Measurements from ENCODE around the gene C1QTNF8. TPM values are rescaled to one million over a fixed set of nuclear protein-coding genes. Genes with fewer than 3 reads are reported as not detected.
A peak's percentile ranks its signal among the peaks of the same experiment; 100 is the strongest.

Gene C1QTNF8
- total RNA-seq, 2 experiments from 2014 or later: not detected

DNA sequence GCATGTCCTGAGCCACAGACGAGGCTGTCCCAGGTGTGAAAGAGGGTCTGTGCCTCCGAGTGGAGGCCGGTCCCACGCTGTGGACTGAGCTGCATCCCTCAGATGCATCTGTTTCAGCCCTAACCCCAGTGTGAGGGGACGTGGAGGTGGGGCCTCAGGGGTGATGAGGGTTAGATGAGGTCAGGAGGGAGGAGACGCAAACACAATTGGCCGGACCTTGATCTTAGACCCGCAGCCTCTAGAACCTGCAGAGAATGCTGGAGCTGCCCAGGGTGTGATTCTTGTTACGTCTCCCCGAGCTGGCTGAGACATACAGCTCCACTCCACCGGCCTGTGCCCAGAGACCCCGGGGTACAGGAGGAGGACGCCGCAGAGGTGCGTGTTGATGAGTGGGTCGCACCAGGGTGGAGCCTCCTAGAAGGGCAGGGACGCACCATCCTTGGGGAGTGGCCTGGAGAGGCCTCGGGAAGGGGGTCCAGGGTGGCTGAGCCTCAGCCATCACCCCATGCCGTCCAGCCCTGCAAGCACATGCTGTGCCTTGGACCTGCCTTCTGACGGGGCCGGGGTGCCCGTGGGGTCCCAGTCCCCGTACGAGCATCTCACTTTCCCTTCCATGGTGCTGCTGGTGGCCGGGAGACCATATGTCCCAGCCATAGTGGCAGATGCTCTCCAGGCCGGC is 16.6 kb upstream of the C1QTNF8 start:
- no peak for DNase-seq
- POLR2A ChIA-PET: interaction anchor here (0.6 kb wide), 1 partner anchor 684 kb away, joined by 3 read pairs; no protein-coding TSS in a partner anchor
- no peaks in the 10 kb centered on the region for H3K9me3 Mint-ChIP-seq
- no peak overlapping the region for H3K27ac Mint-ChIP-seq
- CTCF ChIA-PET: no interaction called here
- peaks cover 3% of the 10 kb centered on the region for H3K27me3 Mint-ChIP-seq
- H3K36me3 Mint-ChIP-seq (ENCODE audit: low read depth): no peaks in the 10 kb centered on the region
- H3K4me1 Mint-ChIP-seq: no peaks in the 10 kb centered on the region
- no peak overlapping the region for H3K4me3 Mint-ChIP-seq

DNA sequence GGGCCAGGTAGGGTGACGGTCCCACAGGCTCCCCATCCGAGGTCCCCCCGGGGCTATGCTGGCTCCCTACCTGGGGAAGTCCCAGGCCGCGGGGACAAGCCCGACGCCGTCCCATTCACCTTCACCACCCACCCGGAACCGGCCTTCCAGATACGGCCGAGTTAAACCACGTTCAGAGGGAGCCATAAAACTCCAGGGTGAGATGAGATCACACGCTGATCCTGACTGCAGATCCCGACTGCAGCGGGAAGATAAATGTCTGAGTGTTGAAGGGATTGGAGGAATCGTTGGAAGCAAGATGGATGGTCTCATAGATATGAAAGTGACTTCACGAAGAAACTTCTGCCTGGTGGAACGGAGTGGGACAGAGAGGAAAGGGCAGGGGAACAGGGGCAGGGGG is 13.6 kb upstream of the C1QTNF8 start:
- H3K4me3 Mint-ChIP-seq: no peak overlapping the region
- no peaks in the 10 kb centered on the region for H3K36me3 Mint-ChIP-seq (ENCODE audit: low read depth)
- no peaks in the 10 kb centered on the region for H3K4me1 Mint-ChIP-seq
- H3K27me3 Mint-ChIP-seq: peaks cover 3% of the 10 kb centered on the region
- POLR2A ChIA-PET: no interaction called here
- no peak overlapping the region for H3K27ac Mint-ChIP-seq
- no peaks in the 10 kb centered on the region for H3K9me3 Mint-ChIP-seq
- no peak for DNase-seq
- CTCF ChIA-PET: no interaction called here

DNA sequence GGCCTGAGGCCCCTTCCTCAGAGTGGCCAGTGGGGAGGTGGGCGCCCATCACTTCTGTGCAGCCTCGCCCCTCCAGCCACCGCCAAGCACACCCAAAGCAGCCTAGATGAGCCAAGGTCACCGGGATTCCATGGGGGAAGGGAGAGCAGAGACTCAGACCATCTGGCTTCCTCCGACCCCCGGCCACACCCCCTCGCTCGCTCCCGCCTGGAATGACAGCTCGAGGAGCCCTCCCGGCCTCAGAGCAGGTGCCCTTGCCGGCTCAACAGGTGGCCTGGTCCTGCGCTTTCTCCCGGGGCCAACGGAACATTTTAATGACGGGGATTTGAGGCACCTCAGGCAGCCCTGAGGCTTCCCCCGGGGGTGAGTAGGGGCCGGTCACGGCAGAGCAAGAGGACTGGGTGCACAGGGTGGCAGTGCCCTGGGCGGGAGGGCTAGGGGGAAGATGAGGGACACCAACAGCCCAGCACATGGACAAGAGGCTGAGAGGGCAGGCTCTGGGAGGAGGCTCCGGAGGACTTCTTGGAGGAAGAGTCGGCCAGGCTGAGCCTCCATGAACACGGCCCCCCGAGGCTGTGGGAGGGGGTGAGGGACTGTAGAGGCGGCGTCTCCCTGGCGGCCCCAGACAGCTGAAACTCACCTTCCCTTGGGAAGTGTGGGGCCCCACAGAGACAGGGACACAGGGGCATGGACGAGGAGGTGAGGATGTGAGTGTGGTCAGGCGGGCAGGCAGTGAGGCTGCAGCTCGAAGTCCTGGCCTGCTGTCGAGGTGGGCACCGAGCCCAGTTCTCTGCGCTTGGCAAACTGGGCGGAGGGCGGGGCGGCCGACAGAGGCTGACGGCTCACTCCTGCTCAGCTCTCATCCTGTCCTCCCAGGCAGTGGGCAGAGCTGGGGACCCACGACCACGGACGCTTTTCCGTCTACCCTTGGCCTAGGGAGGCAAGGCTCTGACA is 12.5 kb upstream of the C1QTNF8 start:
- H3K4me1 Mint-ChIP-seq: no peaks in the 10 kb centered on the region
- no peaks in the 10 kb centered on the region for H3K36me3 Mint-ChIP-seq (ENCODE audit: low read depth)
- DNase-seq: no peak
- ChIA-PET CTCF (no interaction called here), POLR2A (no interaction called here)
- H3K27ac Mint-ChIP-seq: no peak overlapping the region
- peaks cover 3% of the 10 kb centered on the region for H3K27me3 Mint-ChIP-seq
- H3K9me3 Mint-ChIP-seq: no peaks in the 10 kb centered on the region
- no peak overlapping the region for H3K4me3 Mint-ChIP-seq

DNA sequence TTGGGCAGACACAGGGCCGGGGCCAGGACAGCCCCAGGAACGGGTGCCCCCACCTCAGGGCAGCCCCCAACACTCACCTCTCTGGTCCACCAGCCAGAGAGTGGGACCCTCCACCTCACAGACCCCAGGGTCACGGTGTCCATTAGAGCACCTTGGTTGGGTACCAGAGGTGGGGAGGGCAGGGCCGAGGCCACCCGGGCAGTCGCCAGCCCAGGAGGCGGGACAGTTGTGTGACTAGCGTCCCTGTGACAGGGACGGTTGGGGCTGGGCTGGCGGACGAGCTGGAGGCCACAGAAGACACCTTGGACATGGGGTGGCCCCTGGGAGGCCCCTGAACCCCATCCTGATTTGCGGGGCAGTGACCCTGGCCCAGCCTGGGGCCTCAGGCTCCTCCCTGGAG is 11.7 kb upstream of the C1QTNF8 start:
- no peaks in the 10 kb centered on the region for H3K9me3 Mint-ChIP-seq
- no peaks in the 10 kb centered on the region for H3K36me3 Mint-ChIP-seq (ENCODE audit: low read depth)
- H3K27me3 Mint-ChIP-seq: peaks cover 3% of the 10 kb centered on the region
- H3K4me3 Mint-ChIP-seq: no peak overlapping the region
- H3K4me1 Mint-ChIP-seq: no peaks in the 10 kb centered on the region
- POLR2A ChIA-PET: no interaction called here
- CTCF ChIA-PET: no interaction called here
- no peak for DNase-seq
- no peak overlapping the region for H3K27ac Mint-ChIP-seq

DNA sequence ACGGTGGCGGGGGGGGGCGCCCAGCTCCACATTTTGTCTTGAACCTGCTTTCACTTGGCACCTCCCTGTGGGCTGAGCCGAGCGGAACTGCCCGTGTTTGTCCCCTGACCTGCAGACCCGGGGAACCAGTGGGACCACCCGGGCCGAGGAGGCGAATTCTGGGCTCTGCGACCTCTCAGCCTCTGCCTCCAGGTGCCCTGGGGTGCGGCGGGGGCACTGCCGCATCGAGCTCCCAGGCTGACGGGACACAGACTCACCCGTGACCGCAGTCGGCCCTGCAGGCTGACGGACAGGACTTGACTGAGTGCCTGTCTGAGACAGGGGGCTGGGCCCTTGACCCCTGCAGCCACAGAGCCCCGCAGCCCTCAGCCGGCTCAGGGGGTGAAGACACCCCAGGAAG is 11.1 kb upstream of the C1QTNF8 start:
- Mint-ChIP-seq H3K27me3 (peaks cover 3% of the 10 kb centered on the region), H3K4me3 (no peak overlapping the region), H3K9me3 (no peaks in the 10 kb centered on the region), H3K4me1 (no peaks in the 10 kb centered on the region), H3K27ac (no peak overlapping the region), H3K36me3 (ENCODE audit: low read depth) (no peaks in the 10 kb centered on the region)
- ChIA-PET POLR2A (no interaction called here), CTCF (no interaction called here)
- DNase-seq: no peak

DNA sequence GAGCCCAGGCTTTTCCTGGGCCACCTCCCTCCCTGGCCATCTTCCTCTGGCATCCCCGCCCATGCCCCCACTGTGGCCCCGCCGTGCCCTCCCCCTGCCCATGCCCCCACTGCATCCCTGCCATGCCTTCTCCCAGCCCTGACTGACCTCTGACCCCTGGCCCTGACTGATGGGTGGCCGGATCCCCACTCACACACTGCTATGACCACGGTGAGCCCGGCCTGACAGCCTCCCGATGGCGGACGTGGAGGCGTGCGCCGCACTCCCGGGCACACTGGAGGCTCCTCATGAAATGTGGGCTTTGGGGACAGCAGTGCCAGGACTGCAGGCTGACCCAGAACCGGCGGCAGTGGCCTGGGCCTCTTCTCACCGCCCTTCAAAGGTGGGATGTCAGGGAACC is 10.6 kb upstream of the C1QTNF8 start:
- Mint-ChIP-seq H3K9me3 (no peaks in the 10 kb centered on the region), H3K27ac (no peak overlapping the region)

DNA sequence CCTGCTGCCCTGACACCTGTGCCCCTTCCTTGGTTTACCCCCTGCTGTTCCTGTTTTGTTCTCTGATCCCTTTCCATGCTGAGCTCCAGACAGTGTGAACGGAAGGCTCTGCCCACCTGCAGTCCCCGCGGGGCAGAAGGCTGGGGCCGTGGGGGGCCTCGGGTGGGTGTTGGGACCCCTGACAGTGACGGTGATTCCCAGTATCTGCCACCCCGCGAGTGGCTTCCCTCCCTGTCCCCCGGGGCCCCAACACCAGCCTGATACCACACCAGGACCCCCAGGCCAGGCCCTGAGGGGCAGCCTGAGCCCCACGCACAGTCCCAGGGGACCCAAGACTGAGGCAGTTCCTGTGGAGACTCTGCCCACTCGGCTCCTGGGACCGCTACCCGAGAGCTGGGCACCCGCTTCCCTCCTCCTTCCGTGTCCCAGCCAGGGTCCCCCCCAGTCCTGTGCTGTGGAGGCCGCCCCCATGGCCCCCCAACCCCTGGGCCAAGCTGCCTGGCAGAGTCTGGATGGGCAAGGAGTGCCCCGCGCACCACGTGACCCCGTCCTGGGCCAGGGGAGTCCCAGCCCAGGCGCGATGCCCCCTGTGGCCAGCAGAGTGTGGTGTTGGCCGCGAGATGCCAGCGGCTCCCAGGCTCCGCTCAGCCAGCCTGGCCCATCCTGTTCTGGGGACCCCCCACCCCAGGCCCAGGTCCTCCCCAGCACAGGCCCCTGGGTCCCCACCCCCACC is 10.0 kb upstream of the C1QTNF8 start:
- DNase-seq: peak; percentile 16
- H3K36me3 Mint-ChIP-seq (ENCODE audit: low read depth): no peaks in the 10 kb centered on the region
- ChIA-PET CTCF (no interaction called here), POLR2A (no interaction called here)
- no peaks in the 10 kb centered on the region for H3K9me3 Mint-ChIP-seq
- no peak overlapping the region for H3K27ac Mint-ChIP-seq
- H3K4me1 Mint-ChIP-seq: no peaks in the 10 kb centered on the region
- peaks cover 3% of the 10 kb centered on the region for H3K27me3 Mint-ChIP-seq
- no peak overlapping the region for H3K4me3 Mint-ChIP-seq

More for the DNA sequence above, 10.6 kb upstream of the C1QTNF8 start:
- ChIA-PET CTCF (no interaction called here), POLR2A (no interaction called here)
- no peaks in the 10 kb centered on the region for H3K36me3 Mint-ChIP-seq (ENCODE audit: low read depth)
- no peak for DNase-seq
- H3K4me3 Mint-ChIP-seq: no peak overlapping the region
- H3K27me3 Mint-ChIP-seq: peaks cover 3% of the 10 kb centered on the region
- no peaks in the 10 kb centered on the region for H3K4me1 Mint-ChIP-seq

DNA sequence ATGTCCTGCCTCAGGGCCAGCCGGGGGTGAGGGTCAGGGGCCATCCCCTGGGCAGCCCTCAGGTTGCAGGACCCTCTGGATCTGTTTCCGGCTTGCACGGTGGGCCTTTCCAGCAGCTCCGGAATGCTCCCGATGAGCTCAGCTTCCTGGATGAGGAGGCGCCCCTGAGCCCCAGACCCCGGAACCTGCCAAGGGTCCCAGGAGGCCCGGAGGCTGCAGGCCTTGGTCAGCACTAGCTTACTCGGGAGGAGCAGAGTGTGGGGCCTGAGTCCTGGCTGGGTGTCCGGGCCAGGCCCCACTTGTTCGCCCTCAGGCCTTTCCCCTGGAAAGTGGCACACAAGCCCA is 7.6 kb upstream of the C1QTNF8 start:
- H3K27me3 Mint-ChIP-seq: no peaks in the 10 kb centered on the region
- DNase-seq: no peak
- H3K4me1 Mint-ChIP-seq: no peaks in the 10 kb centered on the region
- ChIA-PET CTCF (interaction anchor here (1.0 to 1.3 kb wide), 3 partner anchors 34 to 392 kb away, joined by 3 to 4 read pairs (median 3); no protein-coding TSS in a partner anchor), POLR2A (no interaction called here)
- H3K36me3 Mint-ChIP-seq (ENCODE audit: low read depth): no peaks in the 10 kb centered on the region
- H3K27ac Mint-ChIP-seq: no peak overlapping the region
- H3K4me3 Mint-ChIP-seq: no peak overlapping the region
- no peaks in the 10 kb centered on the region for H3K9me3 Mint-ChIP-seq

DNA sequence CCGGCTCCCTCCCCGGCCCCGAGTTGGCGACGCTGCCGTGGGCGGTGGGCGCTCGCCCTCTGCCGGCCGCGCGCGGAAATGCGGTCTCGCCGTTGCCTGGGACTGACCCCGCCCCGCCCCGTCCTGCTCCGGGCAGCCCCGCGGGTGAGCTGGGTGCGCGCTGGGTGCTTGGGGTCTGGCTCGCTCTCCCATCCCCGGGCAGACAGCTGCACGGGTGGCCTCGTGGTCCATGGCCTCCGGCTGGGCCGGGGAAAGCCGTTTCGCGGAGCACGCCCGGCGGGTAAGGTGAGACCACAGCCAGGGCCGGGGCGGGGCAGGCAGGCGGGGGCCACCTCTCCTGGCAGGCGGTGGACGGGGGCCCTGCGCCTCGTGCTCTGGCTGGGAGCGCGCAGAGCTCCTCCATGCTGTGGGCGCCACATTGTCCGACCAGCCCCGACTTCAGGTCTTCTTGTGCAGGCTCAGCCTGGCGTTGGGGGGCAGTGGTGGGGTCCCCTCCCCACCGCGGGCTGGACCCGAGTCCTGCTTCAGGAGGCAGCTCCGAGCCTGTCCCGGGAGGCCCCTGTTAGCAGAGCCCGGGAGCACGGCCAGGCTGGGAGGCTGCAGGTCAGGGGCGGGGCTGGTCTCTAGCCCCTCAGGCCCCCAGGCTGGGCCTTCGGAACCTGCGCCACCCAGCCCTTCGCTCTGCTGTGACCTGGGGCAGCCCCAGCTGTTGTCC is 7.0 kb upstream of the C1QTNF8 start:
- CTCF ChIA-PET: interaction anchor here (0.6 to 1.3 kb wide), 4 partner anchors 34 to 629 kb away, joined by 3 to 4 read pairs (median 4); no protein-coding TSS in a partner anchor
- no peaks in the 10 kb centered on the region for H3K9me3 Mint-ChIP-seq

DNA sequence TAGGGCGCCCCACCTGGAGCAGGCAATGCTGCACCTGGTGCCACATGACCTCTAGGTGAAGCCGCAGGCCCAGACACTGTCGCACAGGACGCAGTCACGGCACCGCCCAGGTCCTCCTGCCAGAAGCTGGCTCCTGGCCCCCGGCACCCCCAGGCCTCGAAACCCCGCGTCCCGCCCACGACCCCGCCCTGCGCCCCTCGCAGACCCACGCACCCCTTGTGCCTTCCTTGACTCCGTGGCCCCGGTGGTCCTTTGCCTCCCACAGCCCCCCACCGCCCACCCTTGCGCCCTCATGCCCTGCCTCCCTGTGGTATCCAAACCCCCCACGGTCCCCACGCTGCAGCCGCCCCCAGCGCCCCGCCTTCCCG is 6.3 kb upstream of the C1QTNF8 start:
- Mint-ChIP-seq H3K4me1 (no peaks in the 10 kb centered on the region), H3K4me3 (no peak overlapping the region), H3K27me3 (no peaks in the 10 kb centered on the region), H3K36me3 (ENCODE audit: low read depth) (no peaks in the 10 kb centered on the region), H3K9me3 (no peaks in the 10 kb centered on the region), H3K27ac (no peak overlapping the region)
- ChIA-PET CTCF (no interaction called here), POLR2A (no interaction called here)
- no peak for DNase-seq

More for the DNA sequence above, 7.0 kb upstream of the C1QTNF8 start:
- peak; percentile 64 for DNase-seq
- no peak overlapping the region for H3K27ac Mint-ChIP-seq
- H3K4me1 Mint-ChIP-seq: no peaks in the 10 kb centered on the region
- POLR2A ChIA-PET: no interaction called here
- H3K27me3 Mint-ChIP-seq: no peaks in the 10 kb centered on the region
- H3K4me3 Mint-ChIP-seq: no peak overlapping the region
- H3K36me3 Mint-ChIP-seq (ENCODE audit: low read depth): no peaks in the 10 kb centered on the region

DNA sequence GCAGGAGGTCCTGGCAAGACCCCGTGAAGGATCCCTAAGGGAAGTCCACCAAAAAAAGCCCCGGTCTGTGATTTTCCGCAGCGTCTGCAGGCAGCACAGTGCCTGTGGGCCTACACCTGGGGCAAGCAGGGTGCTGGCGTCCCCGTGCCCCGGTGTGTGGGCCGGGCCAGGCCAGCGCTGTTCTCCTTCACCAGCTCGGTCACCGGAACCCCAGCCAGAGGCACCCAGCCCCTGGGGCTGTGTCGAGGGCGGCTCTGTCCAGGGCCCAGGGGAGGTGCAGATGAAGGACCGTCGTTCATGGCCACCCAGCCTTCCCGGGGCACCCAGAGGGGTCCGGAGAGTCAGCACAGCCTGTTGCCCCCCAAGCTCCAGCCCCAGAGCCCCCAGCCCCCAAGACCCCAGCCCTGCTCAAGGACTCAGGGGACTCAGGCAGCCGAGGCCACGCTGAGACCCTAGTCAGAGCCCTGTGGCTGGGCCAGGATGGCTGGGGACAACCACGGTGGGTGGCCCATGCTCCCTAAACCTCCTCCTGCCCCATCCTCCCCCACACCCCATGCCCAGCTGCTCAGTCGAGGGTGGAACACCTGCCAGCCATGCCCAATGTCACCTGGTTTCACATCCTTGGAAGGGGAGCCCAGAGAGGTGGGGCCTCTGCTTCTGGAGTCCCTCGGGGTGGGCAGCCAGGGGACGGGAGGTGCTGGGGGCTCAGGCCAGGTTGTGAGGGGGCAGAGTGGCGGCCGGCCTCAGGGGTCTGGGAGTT is 5.7 kb upstream of the C1QTNF8 start:
- ChIA-PET CTCF (no interaction called here), POLR2A (interaction anchor here (0.5 kb wide), 1 partner anchor 166 kb away, joined by 4 read pairs; no protein-coding TSS in a partner anchor)
- Mint-ChIP-seq H3K9me3 (no peaks in the 10 kb centered on the region), H3K27me3 (no peaks in the 10 kb centered on the region), H3K27ac (no peak overlapping the region), H3K4me3 (no peak overlapping the region), H3K4me1 (no peaks in the 10 kb centered on the region), H3K36me3 (ENCODE audit: low read depth) (no peaks in the 10 kb centered on the region)
- no peak for DNase-seq

DNA sequence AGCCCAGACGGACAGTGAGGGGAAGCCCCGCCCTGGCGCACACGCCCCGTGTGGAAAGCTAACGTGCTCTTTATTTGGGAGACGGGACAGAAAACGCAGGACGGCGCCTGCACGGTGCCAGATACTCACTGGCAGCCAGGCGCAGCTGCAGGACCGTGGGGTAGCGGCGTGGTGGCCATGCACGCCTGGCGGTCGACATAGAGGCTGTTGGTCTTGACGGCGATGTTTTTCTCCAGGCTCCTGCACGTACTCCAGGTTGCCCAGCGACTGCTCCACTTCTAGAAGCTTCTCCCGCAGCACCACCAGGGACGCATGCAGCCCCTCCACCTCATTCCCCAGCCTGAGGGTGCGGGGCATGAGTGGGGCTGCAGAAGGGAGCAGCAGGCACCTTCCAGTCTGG is 5.1 kb upstream of the C1QTNF8 start:
- DNase-seq: no peak
- POLR2A ChIA-PET: no interaction called here
- H3K27ac Mint-ChIP-seq: no peak overlapping the region
- CTCF ChIA-PET: no interaction called here
- H3K9me3 Mint-ChIP-seq: no peaks in the 10 kb centered on the region
- H3K36me3 Mint-ChIP-seq (ENCODE audit: low read depth): no peaks in the 10 kb centered on the region
- H3K27me3 Mint-ChIP-seq: no peaks in the 10 kb centered on the region
- H3K4me1 Mint-ChIP-seq: no peaks in the 10 kb centered on the region
- H3K4me3 Mint-ChIP-seq: no peak overlapping the region
